GM18502 (cell line): Measurements from ENCODE around the gene AMBRA1.

Experiments used
- ATAC-seq: cut with Tn5 transposase; IDR thresholded peaks from one replicate; pipeline ENCODE4 v1.9.1; 2021; ENCODE audit warnings: mild to moderate bottlenecking; ENCODE audit not compliant: unreplicated experiment, poor library complexity

Gene AMBRA1

GRCh38 chr11:46452918-46453517 lies 140.8 kb downstream of the AMBRA1 start:
- no peak for ATAC-seq

GRCh38 chr11:46451759-46452158 lies 142.1 kb downstream of the AMBRA1 start:
- no peak for ATAC-seq

DNA sequence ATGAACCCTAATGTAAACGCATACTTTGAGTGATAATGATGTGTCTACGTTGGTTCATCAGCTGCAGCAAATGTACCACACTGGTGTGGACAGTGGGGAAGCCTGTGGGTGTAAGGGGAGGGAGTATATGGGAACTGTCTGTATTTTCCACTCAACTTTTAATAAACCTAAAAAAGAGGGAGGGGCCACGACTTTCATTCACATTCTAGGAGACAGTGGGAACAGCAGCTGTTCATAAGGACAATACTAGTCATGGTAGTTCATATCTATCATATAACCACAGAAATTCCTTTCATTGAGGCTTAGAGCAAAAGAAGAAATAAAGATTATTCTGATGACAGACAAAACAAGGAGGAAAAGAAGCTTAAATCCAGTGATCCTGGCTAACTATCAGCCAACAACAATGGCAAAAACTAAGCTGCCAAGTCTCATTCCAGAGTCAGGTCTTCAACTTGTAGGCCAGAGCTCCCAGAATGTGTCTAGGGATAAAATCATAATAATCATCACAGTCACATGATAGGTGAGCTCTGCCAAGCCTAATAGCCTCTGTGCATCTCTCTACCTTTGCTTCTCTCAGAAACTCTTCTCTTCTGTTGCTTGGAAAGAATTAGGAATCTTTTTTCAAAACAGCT lies 142.9 kb downstream of the AMBRA1 start:
- no peak for ATAC-seq

GRCh38 chr11:46447544-46447943 lies 146.3 kb downstream of the AMBRA1 start:
- no peak for ATAC-seq

DNA sequence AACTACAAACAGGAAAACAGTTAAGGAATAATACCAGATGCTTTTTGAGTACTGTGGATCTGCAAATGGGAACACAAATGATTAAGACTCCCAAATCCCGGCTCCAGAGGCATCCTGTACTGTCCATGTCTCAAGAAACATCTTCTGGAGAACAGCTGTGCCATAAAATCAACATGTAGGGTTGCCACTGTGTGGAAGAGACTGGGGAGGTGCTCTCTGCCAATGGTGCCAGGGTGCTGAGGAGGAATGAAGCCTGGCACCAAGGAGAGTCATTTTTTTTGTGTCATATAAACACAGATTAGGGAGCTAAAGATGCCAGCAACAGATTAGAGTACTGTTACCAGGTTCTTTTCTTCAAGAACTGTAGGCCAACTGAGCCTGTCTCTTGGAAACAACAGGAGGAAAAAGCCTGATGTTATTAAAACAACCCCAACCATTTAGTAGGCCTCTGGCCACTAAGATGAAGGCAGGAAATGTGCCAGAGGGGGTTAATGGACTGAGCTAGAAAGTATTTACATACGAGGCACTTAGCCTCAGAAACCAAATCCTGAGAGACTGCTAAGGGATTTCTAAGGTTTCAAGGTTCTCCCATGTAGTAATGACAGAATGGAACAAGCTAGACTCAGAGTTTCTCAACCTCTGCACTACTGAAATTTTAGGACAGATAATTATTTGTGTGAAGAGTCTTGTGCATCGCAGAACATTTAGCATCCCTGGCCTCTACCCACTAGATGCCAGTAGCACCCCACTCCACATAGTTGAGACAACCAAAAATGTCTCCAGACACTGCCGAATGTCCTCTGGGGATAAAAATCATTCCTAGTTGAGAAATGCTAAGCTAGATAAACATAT lies 147.7 kb downstream of the AMBRA1 start:
- ATAC-seq, result no peak

- no peak for ATAC-seq
Observed at GRCh38 chr11:46445192-46445919, 148.5 kb downstream of the AMBRA1 start.

DNA sequence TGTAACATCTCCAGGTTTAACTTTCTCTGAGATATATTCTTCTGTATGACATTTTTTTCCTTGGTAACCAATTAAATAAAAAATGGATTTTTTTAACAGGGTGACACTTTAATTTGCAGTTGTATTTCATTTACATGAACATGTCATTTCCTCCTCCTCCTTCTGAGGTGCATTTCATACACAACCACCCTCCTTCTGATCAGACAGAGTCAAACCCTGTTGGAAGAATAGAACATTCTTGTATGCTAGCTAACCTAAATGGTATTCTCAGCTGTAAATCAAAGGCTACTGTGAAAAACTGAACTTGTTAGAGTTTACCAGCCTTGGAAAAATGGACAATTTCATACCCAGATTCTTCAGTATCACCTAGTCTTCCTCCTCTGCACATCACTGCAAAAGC lies 149.5 kb downstream of the AMBRA1 start:
- no peak for ATAC-seq

GRCh38 chr11:46438211-46438610 lies 155.6 kb downstream of the AMBRA1 start:
- no peak for ATAC-seq

- ATAC-seq, result no peak
Observed at GRCh38 chr11:46437122-46437689, 156.6 kb downstream of the AMBRA1 start.

- ATAC-seq, result no peak
Observed at GRCh38 chr11:46436113-46436512, 157.7 kb downstream of the AMBRA1 start.

DNA sequence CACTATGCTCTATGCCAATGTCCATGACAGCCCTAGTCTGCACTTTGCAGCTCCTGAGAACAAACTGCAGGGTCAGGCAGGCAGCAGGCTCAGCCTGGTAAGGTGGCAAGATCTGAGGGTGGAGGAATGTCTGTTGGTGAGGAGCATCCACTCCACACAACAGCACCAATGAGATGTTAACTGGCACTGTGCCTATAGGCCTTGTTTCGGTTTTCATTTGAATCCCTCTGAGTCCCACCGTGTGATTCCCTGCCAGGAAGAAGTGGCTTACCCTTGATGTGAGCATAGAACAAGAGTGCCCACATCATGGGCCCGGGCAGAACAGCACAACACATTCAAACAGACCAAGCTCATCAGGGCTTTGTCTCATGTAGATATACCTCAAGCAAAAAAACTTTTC lies 158.1 kb downstream of the AMBRA1 start:
- no peak for ATAC-seq

DNA sequence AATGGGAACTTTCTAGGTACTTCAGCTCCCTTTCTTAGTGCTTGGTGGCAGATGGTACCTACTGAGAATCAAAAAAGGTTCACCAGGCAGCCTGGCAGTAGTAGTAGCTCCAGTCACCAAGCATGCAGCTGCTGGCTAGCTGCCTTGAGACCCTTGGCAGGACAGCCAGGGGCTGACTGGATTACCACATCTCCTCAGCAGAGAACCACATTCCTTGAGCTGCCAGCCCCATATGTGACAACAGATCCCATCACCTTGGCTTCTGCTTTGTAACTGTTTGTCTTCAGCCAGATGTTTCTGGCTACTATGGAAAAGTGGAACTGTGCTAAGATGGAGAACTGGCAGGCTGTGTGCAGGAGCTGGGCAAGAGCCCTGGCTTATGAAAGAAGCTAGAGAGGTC lies 162.6 kb downstream of the AMBRA1 start:
- ATAC-seq, result no peak

GRCh38 chr11:46429717-46430116 lies 164.1 kb downstream of the AMBRA1 start:
- ATAC-seq, result no peak

DNA sequence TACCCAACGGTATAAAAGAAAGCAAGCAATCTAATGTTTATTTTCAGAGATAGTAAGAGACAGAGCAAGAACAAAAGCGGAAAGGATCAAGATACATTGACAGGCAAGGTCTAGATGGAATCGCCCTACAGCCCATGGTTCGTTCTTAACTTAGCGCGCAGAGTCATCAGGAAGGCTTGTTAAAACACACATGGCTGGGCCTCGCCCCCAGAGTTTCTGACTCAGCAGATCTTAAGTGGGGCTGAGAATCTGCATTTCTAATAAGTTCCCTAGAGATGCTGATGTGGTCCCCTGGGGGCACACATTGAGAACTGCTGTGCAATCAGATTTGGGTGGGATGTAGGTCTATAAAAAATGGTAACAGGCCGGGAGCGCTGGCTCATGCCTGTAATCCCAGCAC lies 166.5 kb downstream of the AMBRA1 start:
- no peak for ATAC-seq

GRCh38 chr11:46426233-46426991 lies 167.4 kb downstream of the AMBRA1 start:
- ATAC-seq, result no peak

- no peak for ATAC-seq
Observed at GRCh38 chr11:46422588-46422987, 171.2 kb downstream of the AMBRA1 start.

DNA sequence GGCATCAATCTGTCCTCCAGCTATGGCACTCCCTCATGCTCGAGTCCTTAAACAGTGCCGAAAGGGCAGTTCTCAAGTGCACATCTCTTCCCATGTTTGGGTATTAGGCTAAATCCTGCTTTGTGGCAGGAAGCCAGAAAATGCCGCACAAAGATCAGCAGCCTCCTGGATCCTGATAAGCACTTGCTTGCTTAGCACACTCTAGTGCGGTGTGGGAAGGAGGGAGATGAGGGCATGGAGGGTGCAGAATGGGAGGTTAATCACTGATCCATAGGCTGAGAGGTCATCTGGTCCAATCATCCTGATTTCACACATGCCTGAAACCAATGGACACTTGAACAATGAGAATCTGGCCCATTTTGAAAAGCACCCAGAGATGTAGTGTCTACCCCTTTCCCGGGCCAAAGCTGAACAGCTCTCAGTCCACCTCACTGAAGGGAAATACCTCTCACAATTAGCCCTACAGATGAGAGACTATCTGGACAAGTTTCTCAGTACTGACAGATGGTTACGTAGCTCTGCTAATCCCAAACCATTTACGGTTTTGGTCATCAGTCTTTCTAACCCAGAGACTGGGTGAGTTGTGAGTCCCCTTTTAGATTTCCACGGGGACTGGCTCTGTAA lies 172.5 kb downstream of the AMBRA1 start:
- no peak for ATAC-seq

- no peak for ATAC-seq
Observed at GRCh38 chr11:46420513-46420912, 173.3 kb downstream of the AMBRA1 start.

GRCh38 chr11:46418751-46419150 lies 175.1 kb downstream of the AMBRA1 start:
- no peak for ATAC-seq
